CD4-positive, alpha-beta T cell treated with Interleukin-15 for 4 hours (primary cell): Measurements from ENCODE around the gene EML1.
"Not testable (repeated sequence)": the region's sequence is repeated elsewhere in the genome, so short reads cannot be mapped to it uniquely, and the experiment has no call there.

ENCODE experiments used
- DNase-seq: peaks from one replicate; pipeline ENCODE4 v3.0.0-alpha.2; 2020; ENCODE audit warnings: low spot score

EML1 gene

DNA sequence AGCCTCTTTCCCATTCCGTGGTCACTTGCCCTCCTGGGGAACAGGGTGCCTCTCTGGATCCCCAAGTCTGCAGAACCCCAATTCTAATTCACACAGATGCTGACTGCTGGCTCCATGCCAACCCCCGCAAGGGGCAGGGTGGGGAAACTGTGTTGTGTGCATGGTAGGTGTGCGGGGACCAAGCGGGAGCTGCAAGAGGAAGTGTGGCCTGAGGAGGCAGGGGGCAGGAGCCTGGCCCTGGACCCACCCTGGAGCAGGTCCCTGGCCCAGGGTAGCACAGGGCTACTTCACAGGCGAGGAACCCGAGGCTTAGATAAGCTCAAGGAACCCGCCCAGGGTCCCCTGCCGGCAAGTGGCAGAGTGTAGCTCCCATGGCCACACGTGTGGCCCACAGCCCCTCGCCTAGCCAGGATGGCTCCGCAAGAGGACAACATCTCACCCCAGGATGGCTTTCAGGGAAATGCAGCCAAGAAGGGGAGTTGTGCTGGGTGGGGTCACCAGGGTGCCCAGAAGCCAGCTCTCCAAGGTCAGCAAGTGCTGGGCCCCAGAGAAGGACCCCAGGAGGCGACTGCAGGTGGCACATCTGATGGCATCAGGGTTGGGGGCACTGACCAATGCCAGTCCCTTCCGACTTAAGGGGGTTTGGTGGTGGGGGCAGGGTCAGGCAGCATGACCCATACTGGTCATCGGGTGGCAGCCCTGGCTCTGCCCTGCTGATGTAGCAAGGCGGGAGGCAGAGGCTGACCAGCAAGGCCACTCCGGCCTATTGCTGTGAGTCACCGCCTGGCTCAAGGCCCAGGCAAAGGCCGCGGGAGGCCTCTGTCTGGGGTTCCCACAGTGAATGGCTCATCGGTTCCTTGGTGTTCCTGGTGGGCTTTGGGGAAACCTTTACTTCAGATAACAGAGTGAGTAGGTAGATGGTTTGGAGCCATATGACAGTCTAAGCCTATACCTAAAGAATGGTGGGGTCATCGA, 37.3 kb upstream of the EML1 start:
- DNase-seq = no peak

DNA sequence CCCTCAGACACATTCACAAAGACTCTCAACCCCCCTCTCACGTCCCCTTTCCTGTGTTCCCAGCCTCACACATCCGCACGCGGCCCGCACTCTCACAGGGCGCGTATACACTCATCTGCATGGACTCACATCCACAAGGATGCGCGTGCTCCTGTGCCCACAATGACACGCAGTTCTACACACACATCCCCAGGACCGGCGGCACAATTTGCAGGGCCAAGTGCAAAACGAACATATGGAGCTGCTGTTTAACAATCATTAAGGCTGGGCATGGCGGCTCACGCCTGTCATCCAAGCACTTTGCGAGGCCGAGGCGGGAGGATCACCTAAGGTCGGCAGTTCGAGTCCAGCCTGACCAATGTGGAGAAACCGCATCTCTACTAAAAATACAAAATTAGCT, 36.4 kb upstream of the EML1 start:
- no peak for DNase-seq

DNA sequence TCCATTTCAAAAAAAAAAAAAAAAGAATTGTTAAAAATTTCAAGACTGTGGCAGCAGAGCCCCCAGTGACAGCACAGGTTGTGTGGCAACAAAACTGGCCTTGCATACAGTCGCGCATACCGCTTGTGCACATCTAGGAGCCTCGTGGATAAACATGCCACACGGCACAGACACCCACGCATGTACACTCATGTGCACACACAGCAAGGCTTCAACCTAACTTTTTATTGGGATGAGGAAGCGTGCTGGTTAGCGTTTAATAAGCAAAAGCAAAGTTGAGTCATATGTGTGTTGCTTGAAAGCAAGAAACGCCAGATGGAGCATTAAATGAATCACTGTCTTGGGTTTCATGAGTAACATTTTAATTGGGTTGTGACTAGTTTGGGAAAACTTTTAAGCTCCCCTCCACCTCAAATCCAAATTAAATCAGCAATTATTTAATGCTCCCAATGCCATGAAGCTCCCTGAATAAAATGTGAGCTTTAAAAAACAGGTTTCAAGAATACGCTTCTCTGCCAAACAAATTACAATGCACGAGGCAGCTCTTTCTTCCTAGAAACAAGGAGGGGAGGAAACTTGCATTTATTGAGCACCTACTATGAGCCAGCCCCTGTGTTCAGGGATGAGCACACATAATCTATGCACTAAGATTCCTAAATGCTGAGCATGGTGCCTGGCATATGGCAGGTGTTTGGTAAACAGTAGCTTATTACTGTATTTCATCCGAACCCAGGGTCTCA, 35.7 kb upstream of the EML1 start:
- DNase-seq = no peak

DNA sequence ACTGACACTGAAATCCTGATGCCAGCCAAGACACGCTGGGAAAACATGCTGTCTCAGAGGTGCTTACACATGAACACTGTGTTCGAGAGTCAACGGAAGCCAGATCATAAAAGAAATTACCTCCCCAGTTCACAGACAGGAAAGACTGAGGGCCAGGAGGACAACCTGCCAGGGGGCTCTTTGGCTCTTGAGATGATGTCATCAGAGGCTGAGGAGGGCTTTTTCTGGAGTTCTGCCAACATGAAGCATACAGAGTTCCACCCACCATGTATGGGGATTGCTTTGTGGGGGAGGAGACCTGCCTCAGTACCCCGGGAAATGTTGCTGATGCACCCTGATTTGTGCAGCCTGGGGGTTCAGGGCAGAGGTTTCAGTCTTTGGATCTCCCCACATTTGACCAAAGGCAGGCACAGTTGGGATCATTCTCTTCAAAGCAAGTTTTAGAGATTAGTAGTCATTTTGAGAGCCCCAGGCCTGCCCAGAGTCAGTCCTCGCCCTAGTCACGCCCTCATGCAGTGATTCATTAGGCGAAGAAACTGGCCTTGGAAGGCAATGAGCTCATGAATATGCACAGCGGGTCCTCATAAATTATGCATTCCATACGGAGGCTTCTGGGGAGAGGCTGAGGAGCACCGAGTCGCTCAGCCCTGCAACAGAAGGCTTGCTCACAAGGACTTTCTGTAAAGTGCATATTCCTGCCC, 34.9 kb upstream of the EML1 start:
- no peak for DNase-seq

DNA sequence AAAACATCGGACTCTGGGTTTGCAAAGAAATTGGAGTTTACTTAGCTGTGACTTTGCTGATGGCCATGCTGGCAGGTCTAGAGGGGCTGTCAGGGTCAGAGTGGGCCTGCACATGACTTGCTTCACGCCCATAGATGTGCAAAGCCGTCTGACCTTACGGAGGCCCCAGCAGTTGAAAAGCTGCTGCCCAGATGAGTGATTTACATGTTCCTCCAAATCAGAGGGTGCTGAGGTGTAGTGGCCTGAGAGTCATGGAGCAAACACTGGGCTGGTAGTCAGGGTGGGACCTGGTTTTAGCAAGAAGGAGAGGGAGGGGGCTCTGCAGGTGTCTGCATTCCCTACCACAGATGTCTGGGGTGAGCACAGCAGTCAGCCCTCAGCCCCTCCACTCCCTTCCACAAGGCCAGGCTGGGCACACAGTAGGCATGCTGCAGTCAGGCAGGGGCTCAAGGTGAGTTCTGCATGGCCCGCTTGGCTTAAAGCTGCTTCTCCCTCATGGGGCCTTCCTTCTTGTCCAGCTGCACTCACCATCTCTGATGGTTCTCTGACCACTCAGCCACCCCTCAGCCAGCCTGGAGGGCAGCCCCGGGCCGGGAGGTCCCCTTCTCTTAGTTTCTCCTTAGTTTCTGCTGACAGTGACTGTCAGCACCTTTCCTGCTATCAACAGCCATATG, 34.2 kb upstream of the EML1 start:
- DNase-seq = no peak

DNA sequence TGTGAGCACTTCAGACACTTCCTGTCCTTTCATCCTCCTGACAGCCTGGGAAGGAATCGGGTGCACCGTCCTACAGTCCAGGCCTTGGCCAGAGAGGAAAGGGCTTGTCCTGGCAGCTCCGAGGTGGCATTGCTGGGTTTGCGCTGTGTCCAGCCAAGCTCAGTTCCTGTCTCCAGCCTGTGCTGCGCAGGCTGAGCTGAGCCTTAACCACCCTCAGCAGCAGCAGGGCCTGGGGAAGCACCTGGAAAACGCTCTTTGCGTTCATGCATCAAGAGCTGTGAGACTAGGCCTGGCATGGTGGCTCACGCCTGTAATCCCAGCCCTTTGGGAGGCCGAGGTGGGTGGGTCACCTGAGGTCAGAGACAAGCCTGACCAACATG, 33.7 kb upstream of the EML1 start:
- DNase-seq = no peak

DNA sequence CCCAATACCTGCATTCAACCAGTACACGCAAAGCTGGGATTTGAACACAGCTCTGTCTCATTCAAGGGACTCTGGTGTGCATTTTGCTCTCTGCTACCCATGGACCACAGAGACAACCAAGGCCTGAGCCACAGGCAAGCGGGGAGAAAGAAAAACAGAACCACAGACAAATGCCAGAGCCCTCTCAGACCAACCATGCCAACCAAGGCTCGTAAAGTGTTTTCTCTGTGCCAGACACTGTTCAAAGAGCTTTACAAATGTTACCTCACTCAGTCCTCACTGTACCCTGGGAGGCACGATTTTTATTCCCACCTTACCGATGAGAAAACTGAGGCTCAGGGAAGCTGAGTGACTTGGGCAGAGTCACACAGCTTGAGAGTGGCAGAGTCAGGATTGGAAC, 32.4 kb upstream of the EML1 start:
- no peak for DNase-seq

DNA sequence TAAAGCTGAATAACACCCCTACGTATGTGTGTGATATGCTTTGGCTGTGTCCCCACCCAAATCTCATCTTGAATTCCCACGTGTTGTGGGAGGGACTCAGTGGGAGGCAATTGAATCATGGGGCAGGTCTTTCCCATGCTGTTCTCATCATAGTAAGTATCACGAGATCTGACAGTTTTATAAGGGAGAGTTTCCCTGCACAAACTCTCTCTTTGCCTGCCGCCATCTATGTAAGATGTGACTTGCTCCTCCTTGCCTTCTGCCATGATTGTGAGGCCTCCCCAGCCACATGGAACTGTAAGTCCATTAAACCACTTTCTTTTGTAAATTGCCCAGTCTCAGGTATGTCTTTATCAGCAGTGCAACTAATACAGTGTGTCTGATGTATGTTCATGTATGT, 30.3 kb upstream of the EML1 start:
- not testable (repeated sequence) for DNase-seq

DNA sequence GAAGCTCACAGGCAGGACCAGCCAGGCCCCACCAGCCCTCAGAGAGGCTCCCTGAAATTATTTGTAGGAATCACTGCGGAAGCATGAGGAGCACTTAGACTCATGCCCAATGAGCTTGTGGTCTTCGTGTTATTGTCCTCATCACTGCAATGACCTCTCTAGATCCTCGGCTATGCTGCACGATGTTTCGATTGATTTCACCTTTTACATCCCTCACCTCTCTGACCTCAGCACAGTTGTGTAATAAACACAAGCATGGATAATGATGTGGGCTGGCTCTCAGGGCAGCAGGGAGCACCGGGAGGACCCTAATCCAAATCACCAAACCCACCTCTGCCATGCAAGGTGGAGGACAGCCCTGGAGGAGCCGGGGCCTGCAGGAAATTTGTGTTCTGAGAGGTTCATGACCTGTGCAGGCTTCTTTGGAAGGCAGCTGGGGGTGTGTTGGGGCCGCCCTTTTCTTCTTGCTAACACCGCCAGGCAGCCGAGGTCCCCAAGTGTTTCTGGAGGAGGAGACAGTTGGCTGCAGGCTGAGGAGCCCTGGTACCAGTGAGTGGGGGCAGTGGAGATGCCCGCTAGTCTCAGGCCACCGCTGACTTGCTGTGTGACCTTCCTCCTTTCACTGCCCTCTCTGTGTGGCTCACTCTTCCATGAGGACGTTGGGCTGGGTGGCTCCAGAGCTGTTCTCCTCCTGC, 29.5 kb upstream of the EML1 start:
- DNase-seq = no peak

DNA sequence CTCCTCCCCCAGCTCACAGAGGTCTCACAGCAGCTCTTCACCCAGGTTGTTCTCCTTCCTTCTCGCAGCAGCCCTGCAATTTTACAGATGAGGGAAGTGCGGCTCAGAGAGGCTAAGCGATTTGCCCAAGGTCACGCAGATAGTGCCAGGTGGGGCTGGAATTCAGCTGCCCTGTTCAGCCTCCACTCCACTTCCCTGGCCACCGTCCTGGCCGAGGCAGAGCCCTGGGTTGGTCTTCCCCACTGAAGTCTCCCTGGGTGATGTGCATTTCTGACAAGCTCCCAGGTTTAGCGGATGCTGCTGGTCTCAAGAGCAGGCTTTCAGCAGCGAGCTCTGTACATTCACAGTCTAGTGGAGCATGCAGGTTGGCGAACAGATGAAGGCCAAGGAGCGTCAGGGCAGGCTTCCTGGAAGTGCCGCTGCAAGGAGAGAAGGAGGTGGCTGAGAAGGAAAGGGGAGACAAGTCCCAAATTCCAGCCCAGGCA, 28.9 kb upstream of the EML1 start:
- no peak for DNase-seq

DNA sequence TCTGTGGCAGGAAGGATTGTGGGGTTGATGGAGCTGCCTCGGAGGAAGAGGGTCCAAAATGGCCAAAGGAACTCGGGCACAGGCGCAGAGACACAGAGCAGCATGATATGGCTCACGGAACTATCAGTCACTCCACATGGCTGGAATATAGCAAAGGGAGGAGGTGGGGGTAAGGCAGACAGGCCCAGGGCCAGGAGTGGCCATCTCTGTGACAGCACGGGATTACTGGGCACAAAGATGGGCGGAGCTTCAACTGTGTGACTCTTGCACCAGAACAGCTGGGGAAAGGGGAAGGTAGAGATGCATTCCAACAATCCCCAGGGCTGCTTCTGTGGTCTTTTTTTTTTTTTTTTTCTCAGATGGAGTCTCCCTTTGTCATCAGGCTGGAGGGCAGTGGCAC, 24.8 kb upstream of the EML1 start:
- no peak for DNase-seq

DNA sequence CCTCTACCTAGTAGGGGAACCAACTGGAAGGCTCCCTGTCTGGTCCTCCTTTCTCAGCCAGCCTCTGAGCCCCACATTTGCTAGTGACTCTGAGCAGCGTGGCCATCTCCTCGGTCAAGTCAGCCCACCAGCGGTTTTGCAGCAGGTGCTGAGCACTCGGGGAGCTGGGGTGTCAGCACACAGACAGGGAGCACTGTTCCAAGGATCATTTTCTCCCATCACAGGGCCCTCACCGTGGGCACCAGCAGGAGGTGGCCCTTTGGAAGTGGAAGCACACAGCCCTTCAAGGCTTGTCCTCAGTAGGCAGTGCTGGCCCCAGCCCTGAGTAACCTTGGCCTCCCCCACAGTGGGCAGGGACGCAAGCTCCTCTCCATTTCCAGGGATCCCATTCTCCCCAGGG, 24.1 kb upstream of the EML1 start:
- no peak for DNase-seq

DNA sequence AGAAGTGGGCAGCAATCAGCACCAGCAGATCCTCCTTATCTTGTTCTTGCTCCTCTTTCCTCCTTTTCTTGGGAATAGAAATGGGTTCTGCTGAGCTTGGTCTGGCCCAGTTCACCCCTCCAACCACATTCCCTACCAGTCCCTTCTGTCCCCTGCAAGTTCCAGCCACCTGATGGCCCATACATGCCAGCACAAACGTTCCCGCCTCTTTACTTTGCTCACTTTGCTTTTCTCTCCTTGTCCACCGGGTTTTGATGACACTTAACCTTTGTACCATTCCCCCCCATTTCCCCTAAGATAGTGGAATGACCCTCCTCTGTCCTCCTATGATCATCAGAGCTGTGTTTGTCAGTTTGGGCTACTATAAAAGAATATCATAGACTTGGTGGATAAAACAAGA, 23.4 kb upstream of the EML1 start:
- no peak for DNase-seq

DNA sequence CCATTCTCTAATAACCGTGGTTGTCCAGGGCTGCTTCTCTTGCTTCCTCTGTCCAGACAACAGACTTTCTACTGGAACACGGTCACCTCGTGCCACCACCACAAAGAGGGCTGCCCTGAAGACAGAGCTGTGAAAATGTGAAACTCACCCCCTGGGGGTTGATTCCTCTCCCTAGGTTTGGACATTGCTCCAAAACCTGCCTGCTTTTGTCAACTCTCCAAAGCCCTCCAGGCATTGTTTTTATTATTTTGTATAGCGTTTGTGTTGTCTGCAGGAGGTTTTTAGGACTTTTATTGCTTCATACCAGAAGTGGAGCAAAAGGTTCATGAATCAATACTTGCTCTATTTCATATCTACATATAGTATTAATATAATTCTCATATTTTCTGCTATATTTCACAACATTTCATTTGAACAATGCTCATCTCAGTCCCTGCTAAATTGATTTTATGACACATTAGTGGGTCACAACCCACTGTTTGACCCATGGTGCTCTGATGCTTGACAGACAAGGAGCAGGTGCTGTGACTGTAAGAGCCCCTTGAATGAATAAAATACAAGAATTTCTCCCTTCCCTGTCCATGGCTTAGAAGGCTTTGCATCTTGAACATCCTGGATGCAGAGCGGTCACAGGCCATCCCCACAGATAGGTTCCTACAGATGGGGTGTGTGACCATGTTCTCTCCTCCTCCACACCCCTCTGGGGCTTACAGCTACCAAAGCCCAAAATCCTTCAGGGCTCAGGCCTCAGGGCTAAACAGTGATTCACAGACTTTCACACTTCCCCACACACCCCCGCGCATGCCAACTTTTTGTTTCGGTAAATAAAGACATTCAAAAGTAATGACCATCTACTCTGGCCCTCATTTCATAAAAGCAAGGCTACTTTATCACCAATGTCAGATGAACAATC, 20.6 kb upstream of the EML1 start:
- no peak for DNase-seq

DNA sequence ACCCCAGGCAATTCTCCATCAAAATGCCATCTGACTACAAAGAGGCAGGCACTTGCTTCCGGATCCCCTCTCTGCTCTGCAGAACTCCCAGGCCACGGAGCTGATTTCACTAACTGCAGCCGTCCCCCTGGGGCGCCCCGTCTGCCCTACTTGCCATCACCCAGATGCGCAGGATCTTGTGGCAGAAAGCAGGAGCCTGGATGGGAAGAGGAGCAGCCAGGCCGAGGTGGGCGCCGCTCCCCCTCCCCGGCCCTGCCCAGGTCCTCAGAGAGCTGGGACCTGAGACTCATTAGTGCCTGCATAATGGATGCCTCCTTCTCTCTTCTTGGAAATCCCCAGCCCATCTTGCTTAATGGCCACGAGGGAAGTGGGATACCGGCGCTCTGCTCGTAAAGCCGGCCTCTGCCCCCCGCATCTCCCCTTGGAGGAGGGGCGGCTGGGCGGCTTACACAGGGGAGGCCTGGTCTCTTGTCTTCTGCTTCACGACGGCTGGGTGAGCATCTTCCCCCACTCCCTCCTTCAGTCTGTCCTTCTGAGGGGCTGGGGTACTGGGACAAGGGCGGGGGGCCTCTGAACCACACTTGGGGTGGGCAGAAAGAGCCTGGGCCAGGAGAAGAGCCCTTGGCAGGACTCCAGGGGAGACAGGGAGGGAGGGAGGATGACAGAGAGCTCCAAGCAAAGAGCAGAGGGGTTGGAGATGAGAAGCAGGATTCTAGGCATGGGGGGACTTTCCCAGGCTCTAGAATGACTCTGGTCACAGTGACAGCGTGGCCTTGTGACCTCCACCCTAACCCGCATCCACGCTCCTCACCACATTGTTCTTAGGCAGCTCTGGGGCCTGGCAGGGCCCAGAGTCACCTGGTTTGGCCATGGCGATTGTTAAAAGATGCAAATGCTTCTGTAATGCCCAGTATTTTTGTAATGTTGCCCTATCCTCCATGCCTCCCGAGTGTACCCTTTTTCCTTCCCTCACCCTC, 19.4 kb upstream of the EML1 start:
- no peak for DNase-seq

DNA sequence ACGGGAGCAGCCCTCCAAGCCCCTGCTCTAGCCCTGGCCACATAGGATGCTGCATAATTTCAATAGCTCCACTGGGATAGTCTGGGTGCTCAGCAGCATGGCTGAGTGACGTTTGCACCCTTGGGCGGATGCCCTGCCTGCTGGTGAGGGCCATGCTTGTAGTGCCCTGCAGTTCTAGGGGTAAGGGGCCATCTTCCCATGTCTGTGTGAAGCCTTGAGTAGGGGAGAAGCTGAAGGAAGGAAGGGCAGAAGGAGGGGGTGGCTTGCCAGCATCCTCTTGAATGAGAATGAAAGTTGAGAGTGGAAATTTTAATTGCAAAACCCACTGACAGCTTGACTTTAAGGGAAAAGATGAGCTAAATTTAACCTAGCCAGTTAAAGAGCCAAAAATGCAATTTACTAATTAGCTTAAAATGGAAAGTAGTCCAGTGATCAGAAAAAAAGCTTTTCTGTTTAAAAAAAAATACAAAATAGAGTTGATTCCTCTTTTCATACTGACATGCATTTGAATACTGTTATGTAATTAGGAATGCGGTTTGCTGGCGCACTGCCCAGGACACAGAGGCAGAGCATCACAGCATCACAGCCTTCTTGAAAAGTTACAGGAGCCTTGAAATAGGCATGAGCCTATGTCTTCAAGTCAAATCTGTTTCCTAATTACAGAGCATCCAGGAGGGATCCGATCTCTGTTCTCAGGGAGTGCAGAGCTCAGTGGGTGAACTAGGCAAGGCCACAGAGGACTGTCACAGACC, 18.5 kb upstream of the EML1 start:
- no peak for DNase-seq

DNA sequence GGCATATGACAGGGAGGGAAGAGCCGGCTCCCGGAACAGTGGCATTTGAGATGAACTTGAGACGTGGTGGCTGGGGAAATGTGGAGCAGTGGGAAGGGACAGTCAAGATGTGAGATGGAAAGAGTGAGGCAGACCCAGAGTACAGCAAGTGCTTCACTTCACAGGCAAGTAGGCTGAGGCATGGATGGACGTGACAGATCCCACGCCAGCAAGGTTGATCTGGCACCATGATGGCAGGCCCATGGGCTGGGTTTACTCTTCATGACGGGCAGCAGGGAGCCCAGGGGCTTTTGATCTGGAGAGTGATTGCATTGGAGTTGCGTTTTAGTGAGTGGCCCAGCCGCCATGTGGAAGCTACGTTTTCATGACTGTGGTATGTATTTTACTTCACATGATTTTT, 17.9 kb upstream of the EML1 start:
- no peak for DNase-seq

DNA sequence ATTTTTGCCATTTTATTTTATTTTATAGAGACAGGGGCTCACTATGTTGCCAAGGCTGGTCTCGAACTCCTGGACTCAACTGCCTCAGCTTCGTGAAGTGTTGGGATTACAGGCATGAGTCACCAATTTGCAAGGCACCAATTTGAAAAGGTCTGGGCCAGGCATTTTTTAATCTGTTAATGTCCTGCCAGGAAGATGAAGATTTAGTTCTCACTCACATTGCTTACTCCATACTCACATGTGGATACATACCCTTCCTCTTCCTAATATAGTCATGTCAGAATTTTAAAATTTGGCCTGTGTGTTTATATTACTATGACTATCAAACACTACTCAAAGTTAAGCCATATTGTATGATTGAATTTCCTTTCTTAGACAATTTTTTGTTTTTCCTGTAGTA, 15.3 kb upstream of the EML1 start:
- no peak for DNase-seq
